NCI-H128 (cell line): ENCODE measurements around the gene EEFSEC.

ENCODE experiments used
- DNase-seq: peaks from one replicate; lab custom pipeline; 2025; ENCODE audit not compliant: unreplicated experiment; lab: John Stamatoyannopoulos, UW

Gene EEFSEC

GRCh38 chr3:128457937-128458336 lies 304.7 kb downstream of the EEFSEC start:
- no peak for DNase-seq
